SIG-M5 treated with dmso at 0.1 percent for 504 hours (cell line): ENCODE data around the gene SRPX.

Experiments used
- DNase-seq: peaks from one replicate; lab custom pipeline; 2025; ENCODE audit not compliant: unreplicated experiment; lab: John Stamatoyannopoulos, UW

Gene SRPX

DNA sequence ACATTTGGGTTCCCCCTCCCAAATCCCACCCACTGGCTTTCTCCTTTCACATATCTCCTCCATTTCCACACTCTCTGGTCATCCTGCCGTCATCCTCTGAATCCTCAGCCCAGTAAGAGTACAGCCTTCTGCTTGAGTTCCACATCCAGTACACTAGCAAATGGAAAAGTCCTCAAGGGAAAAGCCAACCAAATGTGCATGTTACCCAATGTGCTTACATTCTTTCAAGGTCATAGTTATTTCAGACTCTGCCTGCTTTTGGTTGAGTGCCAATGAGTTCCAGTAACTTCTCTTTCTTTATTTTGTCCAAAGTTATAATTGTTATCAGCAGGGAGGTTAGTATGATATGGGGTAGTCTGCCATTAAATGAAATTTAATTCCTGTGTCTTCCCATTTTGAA, 78.1 kb downstream of the SRPX start:
- no peak for DNase-seq

DNA sequence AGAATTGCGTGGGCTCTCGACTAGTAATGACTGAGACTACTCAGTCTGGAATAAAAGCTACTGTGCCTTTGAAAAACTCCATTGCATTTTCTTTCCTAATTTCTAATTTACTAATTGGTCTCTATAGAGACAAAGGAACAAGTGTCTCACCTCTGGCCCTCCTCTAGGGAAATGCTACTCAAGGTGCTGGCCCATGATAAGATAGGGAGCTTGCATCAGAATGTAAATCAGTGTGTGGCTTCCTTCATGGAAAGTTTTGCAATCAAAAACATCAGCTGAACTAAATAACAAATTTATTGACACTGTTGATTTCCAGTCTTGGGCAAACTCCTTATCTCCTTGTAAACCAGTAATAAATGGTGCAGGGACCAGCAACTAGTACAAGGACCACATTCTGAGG, 81.8 kb downstream of the SRPX start:
- no peak for DNase-seq

DNA sequence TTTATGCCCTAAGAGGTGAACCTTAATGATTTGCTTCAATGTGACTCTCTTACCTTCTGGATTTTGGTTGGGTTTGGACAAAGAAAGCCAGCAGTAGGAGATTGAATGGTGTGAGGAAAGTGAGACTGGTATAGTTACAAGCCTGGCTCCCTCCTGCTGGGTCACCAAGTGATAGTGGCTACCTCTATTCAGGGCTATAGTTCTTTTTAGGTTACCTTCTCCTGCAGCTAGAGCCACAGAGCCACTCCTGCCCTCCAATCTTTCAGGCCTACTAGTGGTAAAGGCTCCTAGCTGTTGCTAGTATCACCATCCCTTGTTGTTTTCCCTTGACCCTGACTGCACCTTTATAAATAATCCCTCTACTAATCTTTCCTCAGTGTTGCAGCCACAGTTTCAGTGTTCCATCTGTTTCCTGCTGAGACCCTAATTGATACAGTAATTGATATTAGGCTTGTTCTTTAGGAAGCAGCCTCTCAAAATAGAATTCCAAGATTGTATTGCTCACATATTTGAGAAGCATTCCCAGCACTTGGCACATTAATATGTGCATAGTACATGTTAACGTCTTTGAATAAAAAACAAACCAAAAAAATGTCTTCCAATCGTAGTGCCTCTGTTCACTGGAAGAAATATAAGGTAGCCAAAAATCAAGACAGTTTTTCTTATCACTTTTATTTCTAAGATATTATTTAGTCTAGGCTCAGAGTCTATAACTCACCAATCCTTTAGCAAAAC, 82.3 kb downstream of the SRPX start:
- no peak for DNase-seq

DNA sequence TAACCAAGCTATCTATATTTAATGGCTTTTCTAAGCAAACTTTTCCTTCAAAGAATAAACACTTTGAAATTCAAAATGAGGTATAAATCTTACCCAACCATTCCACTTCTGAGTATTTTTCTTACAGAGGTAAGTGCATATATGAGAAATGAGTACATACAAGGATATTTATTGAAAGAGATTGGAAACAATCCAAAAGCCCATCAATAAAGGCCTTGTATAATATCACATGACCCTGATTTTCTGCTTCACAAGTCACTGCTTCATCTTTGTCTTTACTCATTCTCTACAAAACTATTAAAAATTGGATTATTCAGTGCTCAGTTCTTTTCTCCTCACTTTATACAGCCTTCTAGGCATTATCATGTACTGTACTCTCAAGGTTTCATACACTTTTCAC, 91.3 kb downstream of the SRPX start:
- no peak for DNase-seq

DNA sequence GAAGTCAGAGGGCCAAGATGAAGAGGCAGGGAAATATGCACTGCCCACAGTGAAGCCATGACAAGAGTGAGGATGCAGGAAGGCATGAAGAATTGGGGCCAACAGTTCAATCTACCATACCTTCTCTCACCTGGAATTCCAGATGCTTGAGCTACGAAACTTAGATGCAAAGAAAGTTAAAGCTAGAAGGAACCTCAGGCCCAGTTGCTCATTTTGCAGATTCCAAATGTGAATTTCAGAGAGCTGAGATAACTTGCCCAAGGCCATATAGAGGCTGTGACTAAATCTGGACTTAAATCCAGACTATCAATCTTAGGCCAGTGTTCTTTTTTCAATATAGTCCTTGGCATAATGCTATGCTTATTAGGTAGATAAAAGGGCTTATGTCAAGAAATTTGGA, 92.7 kb downstream of the SRPX start:
- DNase-seq, result no peak

DNA sequence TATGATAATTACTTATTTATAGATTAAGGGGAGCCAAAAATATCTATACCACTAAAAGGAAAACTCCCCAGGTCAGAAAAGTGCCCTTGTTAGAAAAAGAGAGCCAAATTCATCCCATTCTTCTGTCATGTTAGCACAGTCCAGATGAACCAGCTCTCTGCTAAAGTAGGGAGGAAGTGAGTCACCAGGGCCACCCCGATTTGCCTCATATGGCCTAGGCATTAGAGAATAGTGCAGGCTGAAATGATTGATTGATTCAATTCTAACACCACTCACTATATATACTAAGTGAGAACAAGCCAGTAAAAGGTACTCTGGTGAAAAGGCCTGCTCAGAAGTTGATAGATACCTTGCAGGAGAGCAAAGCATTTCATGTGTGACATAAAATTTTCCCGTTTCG, 94.5 kb downstream of the SRPX start:
- no peak for DNase-seq

DNA sequence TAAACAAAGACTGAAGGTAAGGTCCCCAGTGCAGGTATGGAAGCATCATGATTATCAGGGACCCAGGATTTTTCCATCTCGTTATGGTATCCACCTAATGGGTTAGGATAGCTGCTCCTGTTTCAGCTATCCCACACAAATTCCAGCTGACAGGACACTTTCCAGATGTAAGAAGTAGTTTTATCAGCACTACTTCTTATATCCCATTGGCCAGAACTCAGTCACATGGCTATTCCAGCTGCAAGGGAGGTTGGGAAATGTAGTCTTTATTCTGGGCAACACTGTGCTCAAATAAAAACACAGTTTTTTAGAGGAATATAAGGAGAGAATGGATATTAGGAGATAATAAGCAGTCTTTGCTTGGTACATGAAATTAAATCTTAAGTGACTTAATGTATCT, 96.7 kb downstream of the SRPX start:
- DNase-seq, result no peak

DNA sequence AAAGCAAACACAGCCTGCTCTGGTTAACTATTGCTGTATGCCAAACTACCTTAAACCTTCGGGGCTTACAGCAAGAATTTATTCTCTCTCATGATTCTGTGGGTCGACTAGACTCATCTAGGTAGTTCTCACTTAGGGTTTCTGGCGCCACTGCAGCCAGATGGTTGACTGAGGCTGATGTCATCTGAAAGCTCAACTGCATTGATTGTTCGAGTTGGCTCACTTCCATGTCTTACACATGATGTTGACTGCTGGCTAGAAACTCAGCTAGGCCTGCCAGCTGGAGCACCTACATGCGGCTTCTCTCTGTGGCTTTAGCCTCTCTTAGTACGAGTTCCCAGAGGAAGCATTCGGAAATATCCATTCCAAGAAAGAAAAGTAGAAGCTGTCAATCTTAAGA, 103.2 kb downstream of the SRPX start:
- no peak for DNase-seq

DNA sequence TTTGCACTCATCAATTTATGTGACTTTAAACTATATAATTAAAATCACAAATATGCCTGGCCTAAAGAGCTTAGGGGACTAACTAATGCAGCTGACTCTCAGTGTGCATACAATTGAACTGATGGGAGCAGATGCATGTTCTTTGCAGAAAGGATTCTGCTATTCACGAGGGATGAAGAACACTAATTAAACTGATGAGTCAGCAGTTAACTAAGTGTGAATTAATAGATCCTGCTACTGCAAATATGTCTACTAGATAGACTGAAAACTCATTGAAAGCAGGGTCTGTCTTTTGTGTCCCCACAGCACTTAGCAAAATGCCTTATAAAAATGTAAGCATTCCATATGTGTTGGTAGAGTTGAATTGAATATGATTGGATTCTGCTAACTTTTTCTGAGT, 104.0 kb downstream of the SRPX start:
- DNase-seq, result no peak

DNA sequence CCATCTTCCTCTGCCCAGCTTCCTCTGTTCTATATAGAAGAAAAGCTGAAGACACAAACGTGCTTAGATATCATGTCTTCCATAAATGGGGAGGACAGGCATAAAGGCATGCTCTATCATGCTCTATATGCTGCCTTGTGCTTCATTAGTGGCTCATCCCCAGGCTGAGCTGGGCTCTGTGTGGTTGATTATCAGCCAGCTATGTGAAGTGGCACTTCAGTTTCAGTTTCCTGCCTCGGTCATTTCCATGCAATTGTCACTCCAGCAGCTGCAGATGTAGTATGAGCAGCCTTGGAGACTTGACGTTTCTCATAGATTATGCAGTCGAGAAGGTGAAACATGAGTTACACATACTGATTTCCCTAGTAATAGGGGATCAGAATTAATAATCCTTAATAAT, 108.1 kb downstream of the SRPX start:
- DNase-seq, result no peak

DNA sequence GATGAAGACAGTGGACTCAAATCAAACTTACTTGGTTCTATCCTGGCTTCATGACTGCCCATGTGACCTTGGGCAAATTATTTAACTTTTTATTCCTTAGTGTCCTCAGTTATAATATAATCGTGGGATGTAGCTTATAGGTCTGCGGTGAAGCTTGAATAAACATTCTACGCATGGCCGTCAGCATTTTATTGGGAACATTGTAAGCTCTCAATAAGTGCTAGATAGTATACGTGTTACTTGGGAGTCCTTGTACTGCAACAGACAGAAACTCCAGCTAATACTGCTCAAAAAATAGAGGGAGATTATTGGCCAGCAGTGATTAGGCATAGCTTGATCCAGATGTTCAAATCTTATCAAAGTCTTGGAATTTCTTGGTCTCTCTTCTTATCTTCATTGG, 109.5 kb downstream of the SRPX start:
- DNase-seq, result no peak

DNA sequence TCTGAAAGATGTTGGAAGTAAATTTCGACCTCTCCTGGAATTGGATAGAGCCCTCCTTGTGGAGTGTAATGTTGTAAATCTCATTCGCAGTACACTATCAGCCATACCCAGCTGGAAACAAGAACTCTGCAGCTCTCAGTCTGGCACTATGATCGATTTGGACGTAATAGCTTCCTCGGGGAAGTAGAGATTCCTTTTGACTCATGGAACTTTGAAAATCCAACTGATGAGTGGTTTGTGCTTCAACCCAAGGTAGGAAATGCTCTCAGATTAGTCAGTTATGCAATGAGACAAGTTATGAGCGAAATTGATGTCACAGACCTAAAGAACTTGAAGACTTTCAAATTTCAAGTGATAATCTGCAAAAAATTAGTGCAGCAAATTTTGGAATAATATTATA, 110.4 kb downstream of the SRPX start:
- no peak for DNase-seq

DNA sequence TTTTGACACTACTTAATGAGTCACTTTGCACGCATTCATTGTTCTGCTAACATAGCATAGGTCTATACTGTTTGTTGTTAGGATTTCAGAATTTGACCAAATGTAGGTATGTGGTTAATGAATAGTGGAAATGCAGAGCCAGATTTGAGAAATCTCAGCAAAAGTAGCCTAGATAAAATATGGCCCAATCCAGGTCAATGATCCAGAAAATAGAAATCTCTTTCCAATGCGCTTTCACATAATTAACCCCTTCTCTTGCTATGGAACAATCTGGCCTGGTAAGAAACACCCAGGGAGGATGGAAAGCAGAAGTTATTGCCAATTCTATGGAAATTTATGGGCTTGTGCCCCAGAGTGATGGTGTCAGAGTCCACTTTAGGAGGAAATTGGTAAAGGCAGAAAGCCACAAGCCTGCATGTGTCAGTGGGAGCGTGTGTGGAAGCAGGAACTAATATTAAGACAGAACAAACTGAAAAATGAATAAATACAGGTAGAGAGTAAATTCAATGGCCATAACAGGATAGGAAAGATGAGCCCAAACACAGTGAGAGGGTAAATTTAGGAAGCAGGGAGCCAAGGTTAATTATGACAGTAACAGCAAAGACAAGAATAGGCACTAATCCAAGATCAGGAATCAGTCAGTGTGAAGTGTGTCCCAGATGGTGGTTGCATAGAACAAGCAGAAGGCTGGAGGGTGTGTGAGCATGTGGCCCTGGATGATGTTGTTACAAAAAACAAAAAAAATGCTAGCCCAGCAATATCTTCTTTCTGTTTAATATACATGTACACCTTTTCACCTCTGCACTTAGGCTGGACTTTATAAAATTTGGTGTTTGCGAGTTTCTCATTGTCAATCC, 111.4 kb downstream of the SRPX start:
- no peak for DNase-seq

DNA sequence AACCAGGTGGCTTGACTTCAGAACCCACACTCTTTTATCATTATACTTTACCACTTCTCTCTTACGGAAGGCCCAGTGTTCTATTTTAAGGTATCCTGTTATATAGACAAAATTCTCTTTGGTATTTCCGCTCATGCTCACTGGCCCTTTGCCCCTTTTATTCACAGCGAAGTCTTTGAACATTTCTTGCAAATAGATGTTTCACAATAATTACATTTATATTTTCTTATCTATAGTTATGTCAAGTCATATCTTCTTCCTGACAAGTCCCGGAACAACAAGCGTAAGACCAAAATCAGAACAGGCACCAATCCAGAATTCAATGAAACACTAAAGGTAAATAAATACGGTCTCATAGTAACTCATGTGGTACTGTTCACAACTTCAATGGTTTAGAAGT, 112.3 kb downstream of the SRPX start:
- DNase-seq, result no peak

DNA sequence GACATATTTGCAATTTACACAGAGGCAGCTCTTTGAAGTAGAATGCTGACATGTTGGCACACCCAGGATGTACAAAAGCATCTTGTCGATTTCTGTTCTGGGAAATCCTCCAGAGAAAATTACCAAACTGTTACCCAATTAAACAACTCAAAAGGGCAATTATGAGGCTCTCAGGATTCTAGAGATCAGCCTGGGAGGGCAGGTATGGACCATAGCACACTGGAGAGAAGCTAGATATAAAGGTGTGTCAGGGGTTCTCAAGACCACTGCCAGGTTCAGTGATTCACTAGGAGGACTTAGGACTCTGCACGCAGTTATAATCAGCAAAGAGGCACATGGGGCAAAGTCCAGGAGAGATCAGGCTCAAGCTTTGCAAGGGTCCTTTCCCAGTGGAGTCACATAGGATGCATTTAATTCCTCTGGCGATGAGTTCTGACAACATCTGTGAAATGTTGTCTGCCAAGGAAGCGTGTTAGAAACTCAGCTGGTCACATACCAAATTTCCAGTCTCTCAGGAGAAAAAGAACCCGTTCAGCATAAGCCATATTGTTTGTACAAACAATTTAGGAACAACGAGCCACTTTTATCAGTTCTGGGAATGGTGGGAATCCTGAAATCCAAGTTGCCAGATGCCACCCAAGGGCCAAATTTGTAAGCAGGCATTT, 113.5 kb downstream of the SRPX start:
- DNase-seq, result no peak

DNA sequence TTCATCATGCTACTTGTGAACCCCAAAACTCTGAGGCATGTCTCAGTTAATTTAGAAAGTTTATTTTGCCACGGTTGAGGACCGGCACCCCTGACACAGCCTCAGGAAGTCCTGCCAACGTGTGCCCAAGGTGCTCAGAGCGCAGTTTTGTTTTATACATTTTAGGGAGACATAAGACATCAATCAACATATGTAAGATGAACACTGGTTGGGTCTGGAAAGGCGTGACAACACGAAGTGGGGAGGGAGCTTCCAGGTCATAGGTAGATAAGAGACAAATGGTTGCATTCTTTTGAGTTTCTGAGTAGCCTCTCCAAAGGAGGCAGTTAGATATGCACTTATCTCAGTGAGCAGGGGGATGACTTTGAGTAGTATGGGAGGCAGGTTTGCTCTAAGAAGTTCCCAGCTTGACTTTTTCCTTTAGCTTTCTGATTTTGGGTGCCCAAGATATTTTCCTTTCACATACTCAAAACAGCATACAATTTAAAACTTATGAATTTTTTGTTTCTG, 115.4 kb downstream of the SRPX start:
- DNase-seq, result no peak

DNA sequence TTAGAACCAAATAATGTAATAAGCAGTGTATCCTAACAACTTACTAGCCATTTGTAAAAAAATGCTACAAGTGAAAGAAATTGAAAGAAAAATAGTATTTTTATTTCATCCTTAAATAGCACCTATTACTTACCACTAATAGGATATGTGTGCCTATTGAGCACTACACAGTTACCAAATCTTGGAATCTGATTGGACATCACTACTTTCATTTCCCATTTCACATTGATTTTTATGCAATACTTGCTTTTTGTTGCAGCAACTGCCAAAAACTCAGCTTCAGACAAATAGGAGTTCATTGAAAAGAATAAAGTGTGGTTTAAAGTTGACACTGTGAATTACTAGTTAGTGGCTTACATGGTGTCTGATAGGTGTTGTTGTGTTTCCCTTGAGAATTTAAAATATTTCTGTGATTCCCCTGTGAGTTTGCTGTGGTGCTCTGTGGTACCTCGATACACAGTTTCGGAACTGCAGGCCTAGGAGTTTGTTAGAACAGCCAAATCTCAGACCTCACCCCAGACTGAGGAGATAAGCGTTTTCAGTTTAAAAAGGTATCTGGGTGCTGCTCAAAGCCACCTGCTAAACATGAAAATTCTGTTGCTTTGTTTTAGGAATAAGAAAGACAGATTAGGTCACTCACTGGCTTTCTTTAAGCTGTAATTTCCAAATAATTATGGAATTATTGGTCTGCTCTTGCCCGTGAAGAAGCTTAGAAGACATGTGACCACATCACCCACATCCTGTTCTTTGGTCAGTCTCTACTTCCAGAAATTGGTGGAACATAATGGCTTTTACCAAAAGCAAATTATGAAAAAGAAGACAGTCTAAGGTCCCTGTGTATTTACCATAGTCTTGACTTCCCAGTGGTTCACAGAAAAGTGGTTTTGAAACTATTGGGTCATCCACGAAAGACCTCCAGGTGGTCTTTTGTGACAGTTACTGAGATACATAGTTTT, 116.5 kb downstream of the SRPX start:
- no peak for DNase-seq

DNA sequence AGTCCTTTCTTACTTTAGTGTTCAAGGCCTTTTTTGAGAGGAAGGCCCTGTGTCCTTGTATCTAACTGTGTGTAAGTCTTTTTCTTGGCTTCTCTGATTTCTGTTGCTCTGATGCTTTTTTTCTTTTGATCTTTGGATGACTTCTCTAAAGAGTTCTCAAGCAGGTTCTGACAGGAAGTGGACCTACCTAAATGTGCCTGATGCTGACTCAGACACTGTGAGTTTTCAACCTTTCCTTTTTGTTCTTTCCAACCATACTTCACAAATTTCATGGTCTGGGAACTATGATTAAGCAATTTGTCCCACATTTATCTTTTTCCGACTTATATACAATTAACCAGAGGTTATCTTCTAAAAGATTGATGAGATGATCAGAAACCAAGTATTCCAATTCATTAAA, 117.8 kb downstream of the SRPX start:
- DNase-seq, result no peak

DNA sequence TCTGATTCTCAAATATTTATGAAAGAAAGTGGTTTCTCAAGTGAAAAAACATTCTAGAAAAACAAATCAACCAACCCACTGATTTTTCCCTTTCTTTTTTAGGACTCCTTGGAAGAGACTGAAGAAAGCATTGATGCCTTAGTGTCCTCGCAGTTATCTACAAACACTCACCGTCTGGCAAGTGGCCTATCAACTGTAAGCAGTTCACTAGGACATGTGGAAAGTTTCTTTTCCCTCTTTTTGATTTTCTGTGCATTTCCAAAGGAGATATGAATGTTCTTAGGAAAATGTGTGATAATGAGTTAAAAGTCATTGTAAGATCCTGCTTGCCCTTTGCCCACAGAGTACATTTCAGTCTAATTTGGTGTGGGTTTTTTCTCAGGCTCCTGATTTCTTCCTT, 118.4 kb downstream of the SRPX start:
- DNase-seq, result no peak

DNA sequence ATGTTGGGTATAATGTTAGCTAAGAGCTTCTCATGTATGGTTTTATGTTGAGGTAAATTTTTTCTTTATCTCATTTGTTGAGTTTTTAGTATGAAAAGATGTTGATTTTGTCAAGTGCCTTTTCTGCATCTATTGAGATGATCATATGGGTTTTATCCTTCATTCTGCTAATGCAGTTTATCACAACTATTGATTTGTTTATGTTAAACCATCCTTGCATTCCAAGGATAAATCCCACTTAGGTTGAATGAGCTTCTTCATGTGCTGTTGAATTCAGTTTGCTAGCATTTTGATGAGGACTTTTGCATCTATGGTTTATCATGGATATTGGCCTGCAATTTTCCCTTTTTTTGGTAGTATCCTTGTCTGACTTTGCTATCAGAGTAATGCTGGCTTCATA, 121.0 kb downstream of the SRPX start:
- no peak for DNase-seq
